Parathyroid adenoma (tissue), 2 donors: ENCODE results near the gene SRD5A2.

Experiments
- H2AFZ ChIP-seq: fragments of 300-600 bp; sonication (generic); one replicate; pipeline ENCODE4 v1.7.0; 2017; ENCODE audit warnings: antibody characterized with exemption, mild to moderate bottlenecking
- H3K27ac ChIP-seq: fragments of 300-600 bp; sonication (generic); one replicate; pipeline ENCODE4 v1.7.0; 2017
- H3K27me3 ChIP-seq: fragments of 300-600 bp; sonication (generic); one replicate; pipeline ENCODE4 v1.7.0; 2017; ENCODE audit warnings: low read length; ENCODE audit not compliant: control insufficient read depth, insufficient read depth
- H3K36me3 ChIP-seq: fragments of 300-600 bp; sonication (generic); one replicate; pipeline ENCODE4 v1.7.0; 2017; ENCODE audit warnings: low read length; ENCODE audit not compliant: control insufficient read depth, insufficient read depth
- H3K4me1 ChIP-seq: fragments of 300-600 bp; sonication (generic); one replicate; pipeline ENCODE4 v1.7.0; 2017; ENCODE audit warnings: control low read depth
- H3K4me2 ChIP-seq: fragments of 300-600 bp; sonication (generic); one replicate; pipeline ENCODE4 v1.7.0; 2017; ENCODE audit warnings: low read length
- H3K4me3 ChIP-seq: fragments of 300-600 bp; sonication (generic); one replicate; pipeline ENCODE4 v1.7.0; 2017; ENCODE audit warnings: low read depth, low read length
- H3K79me2 ChIP-seq: fragments of 300-600 bp; sonication (generic); one replicate; pipeline ENCODE4 v1.7.0; 2017; ENCODE audit warnings: control low read depth
- H3K9ac ChIP-seq: fragments of 300-600 bp; sonication (generic); one replicate; pipeline ENCODE4 v1.7.0; 2017; ENCODE audit warnings: mild to moderate bottlenecking
- H3K9me3 ChIP-seq: fragments of 300-600 bp; sonication (generic); one replicate; pipeline ENCODE4 v1.7.0; 2017; ENCODE audit warnings: low read length; ENCODE audit not compliant: control insufficient read depth
- TF ChIP-seq, protein P1 (sequence below): fragments of 300-600 bp; sonication (generic); IDR thresholded peaks from one replicate; pipeline ENCODE4 v1.7.0; 2017; ENCODE audit warnings: antibody characterized with exemption, mild to moderate bottlenecking
- donor health status: primary hyperparathyroidism.

Gene SRD5A2

GRCh38 chr2:31556940-31557339, 23.8 kb downstream of the SRD5A2 start:
- Histone ChIP-seq H3K9me3 (no peaks in the 10 kb centered on the region), H2AFZ (no peak overlapping the region), H3K9ac (no peak overlapping the region), H3K4me1 (no peaks in the 10 kb centered on the region), H3K27ac (no peak overlapping the region), H3K4me3 (no peak overlapping the region), H3K36me3 (no peaks in the 10 kb centered on the region), H3K4me2 (no peak overlapping the region), H3K27me3 (no peaks in the 10 kb centered on the region), H3K79me2 (no peaks in the 10 kb centered on the region)
- TF ChIP-seq, protein P1, sequence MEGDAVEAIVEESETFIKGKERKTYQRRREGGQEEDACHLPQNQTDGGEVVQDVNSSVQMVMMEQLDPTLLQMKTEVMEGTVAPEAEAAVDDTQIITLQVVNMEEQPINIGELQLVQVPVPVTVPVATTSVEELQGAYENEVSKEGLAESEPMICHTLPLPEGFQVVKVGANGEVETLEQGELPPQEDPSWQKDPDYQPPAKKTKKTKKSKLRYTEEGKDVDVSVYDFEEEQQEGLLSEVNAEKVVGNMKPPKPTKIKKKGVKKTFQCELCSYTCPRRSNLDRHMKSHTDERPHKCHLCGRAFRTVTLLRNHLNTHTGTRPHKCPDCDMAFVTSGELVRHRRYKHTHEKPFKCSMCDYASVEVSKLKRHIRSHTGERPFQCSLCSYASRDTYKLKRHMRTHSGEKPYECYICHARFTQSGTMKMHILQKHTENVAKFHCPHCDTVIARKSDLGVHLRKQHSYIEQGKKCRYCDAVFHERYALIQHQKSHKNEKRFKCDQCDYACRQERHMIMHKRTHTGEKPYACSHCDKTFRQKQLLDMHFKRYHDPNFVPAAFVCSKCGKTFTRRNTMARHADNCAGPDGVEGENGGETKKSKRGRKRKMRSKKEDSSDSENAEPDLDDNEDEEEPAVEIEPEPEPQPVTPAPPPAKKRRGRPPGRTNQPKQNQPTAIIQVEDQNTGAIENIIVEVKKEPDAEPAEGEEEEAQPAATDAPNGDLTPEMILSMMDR, result no peak

- no peaks in the 10 kb centered on the region for H3K9me3 ChIP-seq
- H3K27me3 ChIP-seq, result no peaks in the 10 kb centered on the region
- TF ChIP-seq, protein P1, result no peak
- H3K9ac ChIP-seq, result no peak overlapping the region
- H3K4me2 ChIP-seq, result no peak overlapping the region
- H3K27ac ChIP-seq, result no peak overlapping the region
- no peak overlapping the region for H3K4me3 ChIP-seq
- H2AFZ ChIP-seq, result no peak overlapping the region
- H3K79me2 ChIP-seq, result no peaks in the 10 kb centered on the region
- no peaks in the 10 kb centered on the region for H3K36me3 ChIP-seq
- H3K4me1 ChIP-seq, result no peaks in the 10 kb centered on the region
Measured at GRCh38 chr2:31555967-31556706, 24.6 kb downstream of the SRD5A2 start.

DNA sequence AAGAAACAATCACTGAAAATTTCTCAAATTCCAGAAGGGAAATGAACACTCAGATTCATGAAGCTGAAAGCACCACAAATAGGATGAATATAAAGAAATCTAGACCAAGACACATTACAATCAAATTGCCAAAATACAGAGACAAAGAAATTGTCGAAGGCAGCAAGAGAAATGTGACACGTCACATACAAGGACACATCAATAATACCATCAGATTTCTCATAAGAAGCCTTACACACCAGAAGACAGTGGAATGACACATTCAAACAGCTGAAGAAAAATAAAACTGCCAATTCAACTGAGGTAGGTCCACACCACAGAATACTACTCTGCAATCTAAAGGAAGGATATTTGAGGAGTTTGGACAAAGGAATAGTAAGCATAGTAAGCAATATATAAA, 27.4 kb downstream of the SRD5A2 start:
- Histone ChIP-seq H3K27ac (no peak overlapping the region), H3K9me3 (no peaks in the 10 kb centered on the region), H2AFZ (no peak overlapping the region), H3K27me3 (no peaks in the 10 kb centered on the region), H3K79me2 (no peaks in the 10 kb centered on the region), H3K4me2 (no peak overlapping the region), H3K4me3 (no peak overlapping the region), H3K9ac (no peak overlapping the region), H3K4me1 (no peaks in the 10 kb centered on the region), H3K36me3 (no peaks in the 10 kb centered on the region)
- TF ChIP-seq, protein P1, result no peak

DNA sequence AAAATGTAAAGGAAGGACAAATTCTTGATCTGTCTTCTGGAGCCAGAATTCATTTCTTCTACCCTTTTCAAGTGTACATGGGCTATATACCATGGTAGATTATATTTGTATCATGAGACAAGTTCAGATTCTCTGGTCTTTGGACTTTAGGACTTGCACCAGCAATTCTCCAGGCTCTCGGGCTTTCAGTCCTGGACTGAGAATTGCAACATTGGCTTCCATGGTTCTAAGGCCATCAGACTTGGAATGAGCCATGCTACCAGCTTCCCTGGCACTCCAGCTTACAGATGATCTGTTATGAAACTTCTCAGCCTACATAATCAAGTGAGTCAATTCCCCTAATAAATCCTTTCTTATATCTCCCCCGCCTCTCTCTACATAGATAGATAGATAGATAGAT, 33.3 kb downstream of the SRD5A2 start:
- TF ChIP-seq, protein P1, result no peak
- Histone ChIP-seq H3K4me1 (no peaks in the 10 kb centered on the region), H3K9me3 (no peaks in the 10 kb centered on the region)

GRCh38 chr2:31541853-31542252, 38.9 kb downstream of the SRD5A2 start:
- no peak overlapping the region for H3K27ac ChIP-seq
- no peak overlapping the region for H2AFZ ChIP-seq
- no peaks in the 10 kb centered on the region for H3K9me3 ChIP-seq
- no peaks in the 10 kb centered on the region for H3K4me1 ChIP-seq
- no peaks in the 10 kb centered on the region for H3K36me3 ChIP-seq
- no peak overlapping the region for H3K9ac ChIP-seq
- no peak overlapping the region for H3K4me2 ChIP-seq
- no peak overlapping the region for H3K4me3 ChIP-seq
- no peaks in the 10 kb centered on the region for H3K27me3 ChIP-seq
- TF ChIP-seq, protein P1, result no peak
- no peaks in the 10 kb centered on the region for H3K79me2 ChIP-seq

More for the DNA sequence above, 33.3 kb downstream of the SRD5A2 start:
- Histone ChIP-seq H3K4me3 (no peak overlapping the region), H3K36me3 (no peaks in the 10 kb centered on the region), H3K4me2 (no peak overlapping the region), H3K9ac (no peak overlapping the region), H3K27me3 (no peaks in the 10 kb centered on the region), H3K79me2 (no peaks in the 10 kb centered on the region), H3K27ac (no peak overlapping the region), H2AFZ (no peak overlapping the region)
